IMR-90 (cell line): ENCODE data around the gene SIK3. TPM values are rescaled to one million over a fixed set of nuclear protein-coding genes. Genes with fewer than 3 reads are reported as not detected.

ENCODE experiments used
- ATAC-seq: fragments of 200-7000 bp; cut with Tn5 transposase; 2 replicates; pipeline ENCODE4 v1.9.1; 2020; ENCODE audit warnings: low read depth, mild to moderate bottlenecking, moderate library complexity
- BruUV-seq: library from RNA; stranded (reverse); fragments of 400-500 nt; replicated peaks from 2 replicates; lab custom pipeline; 2021; lab: Mats Ljungman, UMichigan
- CTCF ChIA-PET: fragments of 300-600 bp; formaldehyde crosslinking; extraction: SDS; loops from one replicate; lab custom pipeline; 2021; ENCODE audit warnings: antibody characterized with exemption; lab: Yijun Ruan, JAX
- POLR2A ChIA-PET: fragments of 300-600 bp; sonication (Branson Sonifier 250); formaldehyde crosslinking; loops from one replicate; lab custom pipeline; 2022; ENCODE audit warnings: antibody characterized with exemption; ENCODE audit not compliant: unreplicated experiment; lab: Charles Lee
- DNase-seq: peaks from one replicate; pipeline ENCODE4 v3.0.0; 2013
- H2AFZ ChIP-seq: replicated peaks from 2 replicates; pipeline ENCODE3; 2013; ENCODE audit warnings: low read length, mild to moderate bottlenecking; ENCODE audit not compliant: poor library complexity
- H2AK5ac ChIP-seq: 2 replicates; pipeline ENCODE4 v1.6.1; 2013; ENCODE audit warnings: low read depth, low read length, inconsistent platforms
- H2AK9ac ChIP-seq: replicated peaks from 2 replicates; pipeline ENCODE3; 2013; ENCODE audit warnings: mild to moderate bottlenecking, low read depth, low read length, moderate library complexity; ENCODE audit not compliant: poor library complexity
- H2BK120ac ChIP-seq: 2 replicates; pipeline ENCODE4 v1.6.1; 2013; ENCODE audit warnings: low read depth, low read length, inconsistent platforms
- H2BK15ac ChIP-seq: 3 replicates; pipeline ENCODE4 v1.6.1; 2013; ENCODE audit warnings: low read depth, low read length, inconsistent platforms
- H2BK20ac ChIP-seq: 2 replicates; pipeline ENCODE4 v1.6.1; 2013; ENCODE audit warnings: low read depth, mild to moderate bottlenecking, inconsistent platforms, low read length, moderate library complexity
- H2BK5ac ChIP-seq: 2 replicates; pipeline ENCODE4 v1.6.1; 2013; ENCODE audit warnings: mild to moderate bottlenecking, low read depth, low read length, inconsistent platforms; ENCODE audit not compliant: poor library complexity, severe bottlenecking
- H3K14ac ChIP-seq: replicated peaks from 2 replicates; pipeline ENCODE4 v1.6.1; 2013; ENCODE audit warnings: low read depth, low read length, inconsistent platforms
- H3K18ac ChIP-seq: 2 replicates; pipeline ENCODE4 v1.6.1; 2013; ENCODE audit warnings: low read depth, low read length, control low read depth
- H3K23ac ChIP-seq: 2 replicates; pipeline ENCODE4 v1.6.1; 2013; ENCODE audit warnings: low read depth, low read length, inconsistent platforms
- H3K27ac ChIP-seq: 2 replicates; pipeline ENCODE4 v1.5.1; 2013; ENCODE audit warnings: mild to moderate bottlenecking, control low read depth, low read length; ENCODE audit not compliant: insufficient read depth
- H3K27me3 ChIP-seq: 2 replicates; pipeline ENCODE4 v1.6.1; 2013; ENCODE audit warnings: low read length; ENCODE audit not compliant: control insufficient read depth, insufficient read depth
- H3K36me3 ChIP-seq: 2 replicates; pipeline ENCODE4 v1.6.1; 2013; ENCODE audit warnings: low read length, mixed read lengths; ENCODE audit not compliant: control insufficient read depth, insufficient read depth
- H3K4ac ChIP-seq: 2 replicates; pipeline ENCODE4 v1.6.1; 2013; ENCODE audit warnings: low read depth, low read length, inconsistent platforms
- H3K4me1 ChIP-seq: 2 replicates; pipeline ENCODE4 v1.6.1; 2013; ENCODE audit warnings: low read length, mixed read lengths; ENCODE audit not compliant: control insufficient read depth, insufficient read depth
- H3K4me2 ChIP-seq: 2 replicates; pipeline ENCODE4 v1.6.1; 2013; ENCODE audit warnings: low read depth, mild to moderate bottlenecking, control low read depth, low read length, moderate library complexity
- H3K4me3 ChIP-seq: 2 replicates; pipeline ENCODE4 v1.5.1; 2013; ENCODE audit warnings: low read depth, mild to moderate bottlenecking, control low read depth, low read length, moderate library complexity; ENCODE audit not compliant: insufficient read depth
- H3K56ac ChIP-seq: 2 replicates; pipeline ENCODE4 v1.6.1; 2013; ENCODE audit warnings: low read length, inconsistent platforms; ENCODE audit not compliant: insufficient read depth; ENCODE audit errors: extremely low read depth
- H3K79me1 ChIP-seq, 2 experiments: 2 replicates each; pipeline ENCODE4 v1.6.1; 2013; ENCODE audit warnings: low read length in 2 of 2, inconsistent platforms in 1 of 2, low read depth in 1 of 2
- H3K9ac ChIP-seq: 2 replicates; pipeline ENCODE4 v1.6.1; 2013; ENCODE audit warnings: low read depth, low read length, control low read depth
- H3K9me1 ChIP-seq: 2 replicates; pipeline ENCODE4 v1.6.1; 2013; ENCODE audit warnings: low read length, inconsistent platforms; ENCODE audit not compliant: insufficient read depth
- H3K9me3 ChIP-seq: 2 replicates; pipeline ENCODE4 v1.6.1; 2013; ENCODE audit warnings: low read length; ENCODE audit not compliant: control insufficient read depth, insufficient read depth
- H4K20me1 ChIP-seq: 2 replicates; pipeline ENCODE4 v1.6.1; 2013; ENCODE audit warnings: low read length, inconsistent platforms; ENCODE audit not compliant: insufficient read depth
- H4K5ac ChIP-seq: 2 replicates; pipeline ENCODE4 v1.6.1; 2013; ENCODE audit warnings: mild to moderate bottlenecking, low read depth, low read length, control low read depth
- H4K8ac ChIP-seq, 2 experiments: 2 replicates each; pipeline ENCODE4 v1.6.1; 2013; ENCODE audit warnings: low read depth in 2 of 2, low read length in 2 of 2, control low read depth in 1 of 2, inconsistent platforms in 1 of 2
- H4K91ac ChIP-seq: 2 replicates; pipeline ENCODE4 v1.6.1; 2013; ENCODE audit warnings: low read depth, low read length, inconsistent platforms; ENCODE audit not compliant: insufficient read depth
- BHLHE40 ChIP-seq: fragments of 150-350 bp; IDR thresholded peaks from 2 replicates; pipeline ENCODE4 v1.6.1; 2016; ENCODE audit warnings: mild to moderate bottlenecking, low read depth, low read length
- CEBPB ChIP-seq: IDR thresholded peaks from 2 replicates; pipeline ENCODE4 v1.6.1; 2012; ENCODE audit warnings: low read depth, low read length, improper control_type of control experiment
- CHD1 ChIP-seq: IDR thresholded peaks from 2 replicates; pipeline ENCODE4 v1.6.1; 2012; ENCODE audit warnings: low read depth, low read length, improper control_type of control experiment
- FOS ChIP-seq: fragments of 150-350 bp; IDR thresholded peaks from 2 replicates; pipeline ENCODE4 v1.6.1; 2016; ENCODE audit warnings: low read depth, low read length
- MAFK ChIP-seq: IDR thresholded peaks from 2 replicates; pipeline ENCODE4 v1.6.1; 2012; ENCODE audit warnings: low read depth, low read length, improper control_type of control experiment
- MAZ ChIP-seq: IDR thresholded peaks from 2 replicates; pipeline ENCODE4 v1.6.1; 2012; ENCODE audit warnings: low read depth, mild to moderate bottlenecking, low read length, improper control_type of control experiment, moderate library complexity, borderline replicate concordance
- MXI1 ChIP-seq: IDR thresholded peaks from 2 replicates; pipeline ENCODE4 v1.6.1; 2012; ENCODE audit warnings: low read depth, mild to moderate bottlenecking, low read length, moderate library complexity, borderline replicate concordance
- NFE2L2 ChIP-seq: fragments of 150-350 bp; IDR thresholded peaks from 2 replicates; pipeline ENCODE4 v1.6.1; 2016; ENCODE audit warnings: low read depth, mild to moderate bottlenecking, low read length
- POLR2A ChIP-seq: IDR thresholded peaks from 2 replicates; pipeline ENCODE4 v1.6.1; 2012; ENCODE audit warnings: mild to moderate bottlenecking, low read depth, low read length
- RCOR1 ChIP-seq: IDR thresholded peaks from 2 replicates; pipeline ENCODE4 v1.6.1; 2012; ENCODE audit warnings: mild to moderate bottlenecking, low read length, improper control_type of control experiment; ENCODE audit not compliant: insufficient replicate concordance
- RFX5 ChIP-seq: IDR thresholded peaks from 2 replicates; pipeline ENCODE4 v1.8.0; 2012; ENCODE audit warnings: low read depth, mild to moderate bottlenecking, low read length, moderate library complexity
- WGBS, 2 experiments: methylation state at CpG; one replicate each; pipeline versions ENCODE4 v1.1.5 to v1.1.7; 2013; ENCODE audit warnings: missing lambda C conversion rate in 2 of 2; ENCODE audit not compliant: insufficient read length in 1 of 2; ENCODE audit errors: extremely low coverage in 2 of 2; 5-methylcytosine and 5-hydroxymethylcytosine counted together
- dilution Hi-C: fragments of 300-500 bp; cut with HindIII; formaldehyde crosslinking; loops from one replicate; pipeline ENCODE4 v1.14.3; 2018; ENCODE audit warnings: low sequenced_read_pairs; ENCODE audit not compliant: unreplicated experiment
- in situ Hi-C: fragments of 300-500 bp; cut with MboI; formaldehyde crosslinking; loops from 3 replicates; pipeline ENCODE4 v1.14.3; 2019; ENCODE audit warnings: low sequenced_read_pairs, inconsistent platforms, mixed read lengths
- intact Hi-C: fragments of 100-400 bp; cut with micrococcal nuclease; formaldehyde crosslinking; loops from 2 replicates; pipeline ENCODE4 v1.10.0; 2022
- polyA plus RNA-seq, 3 experiments: library from polyadenylated mRNA; depleted of rRNA; stranded (reverse); fragments of >200 nt; gene quantifications; 2 replicates each; pipeline ENCODE4 v1.2.3, GENCODE V29; 2012; ENCODE audit warnings: low replicate concordance in 1 of 3
- total RNA-seq: library from RNA; depleted of rRNA; stranded (reverse); fragments of >200 nt; gene quantifications from 2 replicates; pipeline ENCODE4 v1.2.3, GENCODE V29; 2012
- TF ChIP-seq, protein P1 (sequence below): fragments of 150-350 bp; IDR thresholded peaks from 2 replicates; pipeline ENCODE4 v1.6.1; 2017; ENCODE audit warnings: mild to moderate bottlenecking, antibody characterized with exemption, low read length, low read depth
- TF ChIP-seq, protein P2 (sequence below): fragments of 150-350 bp; IDR thresholded peaks from 2 replicates; pipeline ENCODE4 v1.6.1; 2016; ENCODE audit warnings: low read depth, mild to moderate bottlenecking, low read length, moderate library complexity, borderline replicate concordance

SIK3 gene
- total and polyA plus RNA-seq, 2 of the 4 experiments (the other 2 are of a cell fraction): 8.2 to 9.1 TPM

DNA sequence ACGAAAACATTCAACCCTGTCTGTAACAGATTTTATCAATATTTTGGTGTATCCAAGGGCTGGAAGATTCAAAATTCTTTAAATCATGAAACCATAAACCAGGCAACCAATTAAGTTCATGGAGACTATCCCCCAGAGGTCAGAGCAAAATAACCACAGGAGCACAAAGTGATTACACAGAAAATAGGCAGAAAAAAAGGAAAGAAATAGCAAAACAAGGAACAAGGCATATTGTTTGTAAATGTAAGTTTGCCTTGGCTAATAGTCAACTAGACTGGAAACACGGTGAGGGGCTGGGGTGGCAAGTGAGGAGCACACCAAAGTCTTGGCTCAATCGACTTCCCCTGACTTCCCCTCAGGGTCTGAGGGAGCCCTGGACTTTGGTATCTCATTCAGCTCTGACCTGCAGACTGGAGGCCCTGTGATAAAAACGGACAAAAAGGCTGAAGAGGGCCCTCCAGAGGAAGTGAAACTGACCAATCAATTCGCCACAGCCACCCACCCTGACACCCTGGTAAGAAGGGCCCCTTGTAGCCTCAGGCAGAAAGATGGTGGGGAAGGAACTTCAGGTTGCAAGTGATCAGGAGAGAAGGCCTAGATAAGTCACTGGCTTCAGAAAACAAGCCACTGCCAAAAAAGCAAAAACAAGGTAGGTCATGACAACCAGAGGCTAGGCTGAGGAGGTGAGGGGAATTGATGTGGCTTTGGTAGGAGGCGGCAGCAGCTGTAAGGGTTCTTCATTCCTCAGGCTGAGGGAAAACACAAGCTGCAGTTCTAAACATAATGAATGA, 1.8 kb downstream of the SIK3 start:
- Histone ChIP-seq H3K56ac (peak overlapping the region; percentile 29; the same call in 1 of the 2 replicates), H2BK5ac (no peak overlapping the region), H2BK120ac (peak overlapping the region; percentile 50), H3K14ac (peak overlapping the region; percentile 55), H3K79me1 (peaks cover 27 to 56% of the 10 kb centered on the region in 2 experiments), H3K4me3 (peak overlapping the region; percentile 19; the same call in 1 of the 2 replicates), H4K5ac (0 out of 2 replicates have a peak overlapping the region, but pooled peaks have one; percentile 11), H4K91ac (peak overlapping the region; percentile 39; the same call in 1 of the 2 replicates), H4K20me1 (peaks cover 47% of the 10 kb centered on the region), H3K4ac (peak overlapping the region; percentile 83), H3K27ac (peak overlapping the region; percentile 31; the same call in 1 of the 2 replicates), H3K36me3 (no peaks in the 10 kb centered on the region), H3K27me3 (no peaks in the 10 kb centered on the region), H2AK9ac (peak overlapping the region; percentile 12), H3K4me1 (peaks cover 16% of the 10 kb centered on the region), H3K9me3 (no peaks in the 10 kb centered on the region), H2AK5ac (peak overlapping the region; percentile 45), H2AFZ (peak overlapping the region; percentile 64), H3K9me1 (peaks cover 17% of the 10 kb centered on the region), H2BK15ac (peak overlapping the region; percentile 31; the same call in 1 of the 3 replicates), H3K4me2 (peak overlapping the region; percentile 84), H3K9ac (peak overlapping the region; percentile 27; the same call in 1 of the 2 replicates), H2BK20ac (peak overlapping the region; percentile 57; the same call in 1 of the 2 replicates), H3K18ac (peak overlapping the region; percentile 30), H4K8ac (peak overlapping the region in 1 of 2 experiments; percentile 22; a peak in 1 of 4 replicates), H3K23ac (peak overlapping the region; percentile 82)
- intact Hi-C loops: loop anchor here (2.0 to 5.0 kb wide), 3 partner anchors 69 to 169 kb away; no protein-coding TSS in a partner anchor
- 33% methylated on average over 1 of the region's 6 CpGs; no CpG with 5 or more reads in 1 of the 2 experiments for WGBS, 2 experiments
- ChIA-PET CTCF (interaction anchor here (0.9 to 1.8 kb wide), 3 partner anchors 11 to 216 kb away, joined by 3 to 6 read pairs (median 4); no protein-coding TSS in a partner anchor), POLR2A (no interaction called here)
- no peak for DNase-seq
- dilution Hi-C loops: no loop called here
- ATAC-seq: no peak
- BruUV-seq: TSS peak; percentile 26
- in situ Hi-C loops: no loop called here
- no peak for TF ChIP-seq RFX5
- TF ChIP-seq FOS: no peak
- no peak for TF ChIP-seq NFE2L2
- TF ChIP-seq MAZ: no peak
- TF ChIP-seq, protein P1, sequence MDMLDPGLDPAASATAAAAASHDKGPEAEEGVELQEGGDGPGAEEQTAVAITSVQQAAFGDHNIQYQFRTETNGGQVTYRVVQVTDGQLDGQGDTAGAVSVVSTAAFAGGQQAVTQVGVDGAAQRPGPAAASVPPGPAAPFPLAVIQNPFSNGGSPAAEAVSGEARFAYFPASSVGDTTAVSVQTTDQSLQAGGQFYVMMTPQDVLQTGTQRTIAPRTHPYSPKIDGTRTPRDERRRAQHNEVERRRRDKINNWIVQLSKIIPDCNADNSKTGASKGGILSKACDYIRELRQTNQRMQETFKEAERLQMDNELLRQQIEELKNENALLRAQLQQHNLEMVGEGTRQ: no peak
- TF ChIP-seq CEBPB: no peak
- no peak for TF ChIP-seq MXI1
- TF ChIP-seq CHD1: no peak
- TF ChIP-seq POLR2A: no peak
- TF ChIP-seq MAFK: no peak
- no peak for TF ChIP-seq RCOR1
- TF ChIP-seq BHLHE40: no peak
- TF ChIP-seq, protein P2, sequence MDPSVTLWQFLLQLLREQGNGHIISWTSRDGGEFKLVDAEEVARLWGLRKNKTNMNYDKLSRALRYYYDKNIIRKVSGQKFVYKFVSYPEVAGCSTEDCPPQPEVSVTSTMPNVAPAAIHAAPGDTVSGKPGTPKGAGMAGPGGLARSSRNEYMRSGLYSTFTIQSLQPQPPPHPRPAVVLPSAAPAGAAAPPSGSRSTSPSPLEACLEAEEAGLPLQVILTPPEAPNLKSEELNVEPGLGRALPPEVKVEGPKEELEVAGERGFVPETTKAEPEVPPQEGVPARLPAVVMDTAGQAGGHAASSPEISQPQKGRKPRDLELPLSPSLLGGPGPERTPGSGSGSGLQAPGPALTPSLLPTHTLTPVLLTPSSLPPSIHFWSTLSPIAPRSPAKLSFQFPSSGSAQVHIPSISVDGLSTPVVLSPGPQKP: no peak
